ENCODE measurements around the gene LEKR1.
A peak's percentile ranks its signal among the peaks of the same experiment; 100 is the strongest.

Gene LEKR1

GRCh38 chr3:157063926-157064325, 237.8 kb downstream of the LEKR1 start:
- DNase-seq: no peak

GRCh38 chr3:157064402-157064801, 238.2 kb downstream of the LEKR1 start:
- DNase-seq: no peak

DNA sequence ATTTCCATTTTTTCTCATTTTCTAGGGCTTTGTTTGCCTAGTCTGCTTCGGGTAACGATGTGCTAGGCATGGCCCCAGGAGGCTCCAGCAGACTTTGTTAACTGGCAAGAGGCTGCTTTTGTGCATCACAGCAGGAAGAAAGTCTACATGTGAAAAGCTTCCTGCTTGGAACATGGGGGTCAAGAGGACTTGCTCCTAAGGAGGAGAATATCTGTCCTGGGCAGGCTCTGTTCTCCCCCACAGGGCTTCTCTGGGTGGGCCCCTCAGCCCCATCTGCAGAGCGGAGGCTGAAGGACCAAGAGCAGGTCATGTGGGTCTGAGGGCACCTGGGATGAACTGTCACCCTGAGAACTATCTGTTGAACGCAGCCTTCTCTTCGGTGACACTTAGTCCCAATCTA, 239.0 kb downstream of the LEKR1 start:
- DNase-seq: no peak

DNA sequence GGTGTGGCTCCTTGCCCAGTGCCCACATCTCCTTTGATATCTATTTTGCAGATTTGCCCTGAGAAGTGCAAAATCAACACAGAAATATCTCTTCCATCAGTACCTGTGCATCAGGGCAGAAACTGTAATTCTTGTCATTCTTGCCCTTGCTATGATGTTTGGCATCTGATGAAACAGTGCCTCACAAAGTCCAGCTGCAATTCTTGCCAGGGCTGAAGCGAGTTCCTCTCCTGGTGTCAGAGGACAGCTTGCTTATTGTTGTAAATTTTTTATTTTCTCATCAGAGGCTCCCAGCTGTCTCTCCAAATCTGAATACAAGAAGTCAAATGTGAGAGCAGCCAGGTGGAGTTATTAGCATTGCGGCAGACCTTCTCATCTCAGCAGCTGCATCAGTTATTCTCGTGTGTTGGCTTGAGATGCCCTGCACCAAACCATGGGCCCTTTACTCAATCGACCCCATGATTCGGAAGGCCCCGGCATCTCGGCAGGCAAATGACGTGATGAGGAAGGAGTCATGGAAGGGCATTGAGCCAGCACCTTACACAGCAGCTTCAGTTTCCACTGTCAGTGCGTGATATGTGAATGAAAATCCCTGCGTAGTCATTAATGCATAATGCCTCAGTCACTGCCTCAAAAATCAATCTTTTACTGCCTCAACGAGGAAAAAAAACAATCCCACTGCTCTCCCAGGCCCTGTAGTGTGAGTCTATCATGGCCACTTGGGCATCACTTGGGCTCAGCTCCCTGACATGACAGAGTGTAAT, 240.4 kb downstream of the LEKR1 start:
- no peak for DNase-seq

- DNase-seq: peak; percentile 48
Observed at GRCh38 chr3:157067114-157067513, 241.0 kb downstream of the LEKR1 start.

GRCh38 chr3:157069406-157069805, 243.3 kb downstream of the LEKR1 start:
- DNase-seq: no peak

DNA sequence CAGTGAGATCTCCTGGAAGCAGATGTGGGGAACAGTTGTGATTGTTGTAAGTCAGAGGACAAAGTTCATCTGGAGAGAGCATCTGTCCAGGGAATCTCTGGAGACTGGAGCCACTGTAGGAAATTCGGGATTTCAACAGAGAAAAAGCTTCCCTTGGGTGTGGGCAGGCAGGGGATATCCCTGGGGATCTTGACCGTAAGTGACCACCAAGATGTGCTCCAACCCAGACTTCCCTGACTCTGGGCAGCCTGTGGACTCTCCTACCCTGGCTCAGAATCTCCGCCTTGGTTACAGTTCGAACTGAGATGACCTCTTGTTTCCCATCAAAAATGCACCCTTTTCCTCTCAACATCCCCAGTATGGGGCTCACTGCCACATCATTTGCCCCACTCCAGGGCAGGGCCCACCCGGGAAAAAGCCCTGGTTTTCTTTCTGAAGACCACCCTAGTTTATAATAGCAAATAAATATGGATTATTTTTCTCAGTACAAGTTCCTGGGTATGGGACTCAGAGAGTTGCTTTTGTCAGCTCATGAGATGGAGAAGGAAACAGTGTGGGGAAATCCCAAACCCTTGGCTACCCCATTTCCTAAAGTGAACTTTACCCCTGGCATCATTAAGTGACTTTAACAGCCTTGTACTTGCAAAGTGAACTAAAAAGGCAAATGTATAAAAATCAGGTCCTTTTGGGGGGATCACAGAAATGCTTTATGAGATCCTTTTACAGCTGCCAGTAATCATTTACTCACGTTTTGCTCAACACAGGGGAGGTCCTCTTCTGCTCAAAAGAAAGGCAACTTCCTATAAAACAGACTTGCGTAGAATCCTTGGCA, 243.9 kb downstream of the LEKR1 start:
- no peak for DNase-seq

- DNase-seq: no peak
Observed at GRCh38 chr3:157070678-157070999, 244.5 kb downstream of the LEKR1 start.

- no peak for DNase-seq
Observed at GRCh38 chr3:157071744-157072525, 245.8 kb downstream of the LEKR1 start.

DNA sequence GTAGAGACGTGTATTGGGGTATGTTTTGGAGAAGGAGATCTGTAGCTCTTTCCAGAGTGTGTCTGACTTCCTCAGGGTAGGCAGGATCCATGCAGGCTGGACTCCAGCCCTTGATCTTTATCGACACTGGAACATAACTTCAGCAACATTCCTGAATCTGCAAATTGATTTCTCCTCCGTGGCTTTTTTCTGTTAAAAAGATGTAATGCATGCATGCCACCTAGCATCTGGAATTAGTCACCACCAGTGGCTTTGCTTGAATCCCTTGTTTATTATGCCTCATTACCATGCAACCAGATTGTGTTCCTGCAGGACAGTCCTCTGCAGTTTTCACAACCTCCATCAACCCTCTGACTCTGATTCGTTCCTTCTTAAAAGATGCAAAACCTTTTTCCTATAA, 247.7 kb downstream of the LEKR1 start:
- DNase-seq: no peak

- DNase-seq: no peak
Observed at GRCh38 chr3:157074490-157074889, 248.3 kb downstream of the LEKR1 start.

DNA sequence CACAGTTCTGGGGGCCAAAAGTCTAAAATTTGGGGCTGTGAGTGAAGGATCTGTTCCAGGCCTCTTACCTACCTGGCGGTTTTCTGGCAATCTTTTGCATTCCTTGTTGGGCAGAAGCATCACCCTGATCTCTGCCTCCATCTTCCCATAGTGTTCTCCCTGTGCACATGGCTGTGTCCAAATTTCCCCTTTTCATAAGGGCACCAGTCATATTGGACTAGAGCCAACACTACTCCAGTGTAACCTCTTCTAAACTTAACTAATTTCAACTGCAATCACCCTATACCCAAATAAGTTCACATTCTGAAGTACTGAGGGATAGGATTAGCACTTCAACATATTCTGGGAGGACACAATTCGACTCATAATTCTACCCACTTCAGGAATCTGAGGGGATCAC, 248.8 kb downstream of the LEKR1 start:
- no peak for DNase-seq

DNA sequence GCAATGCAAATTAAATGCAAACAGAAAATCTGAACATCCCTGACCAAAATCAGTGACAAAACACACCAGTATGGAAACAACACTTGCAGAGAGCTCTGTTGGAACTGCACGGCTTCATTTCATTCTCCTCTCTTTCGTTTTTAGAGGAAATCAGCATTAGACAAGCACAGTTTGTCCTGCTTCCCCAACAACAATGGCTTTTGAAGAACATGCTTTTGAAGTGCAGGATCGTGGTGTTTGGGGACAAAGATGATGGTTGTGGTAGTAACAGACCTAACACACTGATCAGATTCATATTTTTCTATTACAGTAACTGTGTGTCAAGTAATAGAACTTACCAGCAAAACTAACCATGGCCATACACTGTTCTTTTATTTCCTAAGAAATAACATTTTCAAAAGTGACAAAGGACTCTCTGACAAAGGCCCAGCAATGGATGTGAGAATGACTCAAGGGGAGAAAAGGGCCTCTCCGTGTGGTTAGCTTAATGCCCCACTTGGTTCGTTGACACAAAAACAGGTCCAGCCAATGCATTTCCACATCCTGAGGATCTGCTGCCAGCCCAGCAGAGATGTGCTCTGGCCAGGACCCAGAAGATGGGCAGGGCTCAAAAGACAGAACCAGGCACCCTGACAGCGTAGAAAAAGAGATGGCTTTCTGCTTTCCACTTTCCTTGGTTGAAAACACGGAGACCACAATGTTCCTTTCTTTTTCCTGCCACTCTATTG, 249.7 kb downstream of the LEKR1 start:
- DNase-seq: no peak

DNA sequence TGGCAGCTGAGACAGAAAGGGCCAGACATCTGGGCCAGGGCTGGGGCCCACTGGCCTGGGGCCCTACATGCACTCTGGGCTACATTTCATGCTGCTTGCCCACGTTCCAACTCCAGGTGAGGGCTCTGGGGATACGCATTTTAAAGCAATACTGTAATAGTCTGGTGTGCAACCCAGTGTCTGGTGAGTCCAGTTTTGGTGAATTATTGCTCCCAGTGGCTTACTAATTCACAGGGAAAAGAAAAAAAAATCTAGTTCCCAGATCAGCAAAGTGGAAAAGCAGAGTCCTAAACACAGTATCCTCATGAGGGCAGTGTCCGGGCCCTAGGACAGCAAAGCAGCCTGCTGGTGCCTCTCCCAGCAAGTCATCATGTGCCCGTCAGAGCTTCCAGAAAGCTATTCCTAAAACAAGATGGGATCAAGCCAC, 251.4 kb downstream of the LEKR1 start:
- DNase-seq: no peak

GRCh38 chr3:157078131-157078810, 252.1 kb downstream of the LEKR1 start:
- DNase-seq: no peak

DNA sequence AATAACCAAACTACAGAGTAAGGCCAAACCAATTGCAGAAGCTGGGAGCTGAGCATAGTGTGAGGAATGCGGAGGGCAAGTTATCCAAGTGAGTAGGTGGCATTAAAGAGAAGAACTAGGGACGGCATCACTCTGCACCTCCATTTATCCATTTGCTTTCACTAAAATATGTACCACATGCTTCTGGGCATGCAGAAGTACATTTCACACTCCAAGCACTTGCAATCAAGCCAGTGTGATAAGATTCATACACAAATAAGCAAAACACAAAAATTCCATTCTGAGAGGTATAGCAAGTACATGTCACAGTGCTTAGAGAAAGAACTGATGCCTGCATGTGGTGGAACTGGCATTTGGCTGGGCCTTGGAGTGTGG, 252.6 kb downstream of the LEKR1 start:
- no peak for DNase-seq

GRCh38 chr3:157079676-157080369, 253.7 kb downstream of the LEKR1 start:
- DNase-seq: no peak

- DNase-seq: peak; percentile 79
Observed at GRCh38 chr3:157081626-157082210, 255.6 kb downstream of the LEKR1 start.

DNA sequence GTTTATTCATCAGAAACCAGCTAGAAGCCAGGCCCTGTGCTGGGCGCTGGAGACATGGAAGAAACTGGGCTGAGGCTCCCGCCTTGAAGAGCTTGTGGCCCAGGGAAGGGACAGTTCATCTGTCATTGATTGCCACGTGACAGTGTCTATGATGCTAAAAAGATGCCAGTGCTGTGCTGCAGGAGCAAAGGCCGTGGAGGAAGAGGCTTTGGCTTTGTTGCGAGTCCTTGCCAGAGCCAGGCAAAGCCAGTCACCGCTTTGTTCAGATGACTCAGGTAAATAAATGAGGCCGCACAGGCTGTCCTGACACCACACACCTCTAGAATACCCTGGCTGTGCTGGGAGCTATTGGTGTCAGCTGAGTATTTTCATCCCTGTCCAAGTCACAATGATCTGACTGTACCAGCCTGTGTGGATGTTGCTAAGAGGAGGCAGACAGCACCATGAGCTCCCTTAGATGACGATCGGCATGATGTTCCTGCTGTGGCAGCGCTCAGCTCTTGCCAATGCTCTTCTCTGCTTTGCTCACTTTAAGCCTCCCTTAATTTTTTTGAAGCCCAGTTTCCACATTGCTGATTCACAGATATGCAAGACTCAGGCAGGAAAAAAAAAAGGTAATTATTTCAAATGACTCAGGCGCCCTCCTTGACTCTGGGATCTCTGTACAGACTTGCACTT, 256.3 kb downstream of the LEKR1 start:
- DNase-seq: no peak

DNA sequence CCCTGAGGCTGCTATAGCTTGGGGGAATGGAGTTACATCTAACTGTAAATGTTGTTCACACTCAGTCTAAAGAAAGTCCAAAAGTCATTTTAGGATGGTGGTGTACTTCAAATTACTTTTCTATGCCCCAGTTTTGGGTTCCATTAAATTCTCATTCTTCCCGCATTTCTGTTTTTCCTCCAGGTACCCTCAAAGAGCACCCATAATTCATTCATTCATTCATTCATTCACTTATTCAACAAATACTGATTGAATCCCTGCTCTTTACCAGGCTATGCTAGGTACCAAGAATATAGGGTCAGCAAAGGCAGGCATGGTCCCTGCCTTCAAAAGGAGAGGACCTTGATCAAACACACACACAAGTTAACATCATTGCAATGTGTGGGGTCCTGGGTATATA, 257.7 kb downstream of the LEKR1 start:
- no peak for DNase-seq
